ENCODE measurements around the gene EXD2. TPM values are rescaled to one million over a fixed set of nuclear protein-coding genes. Genes with fewer than 3 reads are reported as not detected.

EXD2 gene
- total RNA-seq, 6 experiments from 2014 or later = 13.8 to 19.2 (median 15.2) TPM

- no peak for DNase-seq
- TF ChIP-seq, protein P1, sequence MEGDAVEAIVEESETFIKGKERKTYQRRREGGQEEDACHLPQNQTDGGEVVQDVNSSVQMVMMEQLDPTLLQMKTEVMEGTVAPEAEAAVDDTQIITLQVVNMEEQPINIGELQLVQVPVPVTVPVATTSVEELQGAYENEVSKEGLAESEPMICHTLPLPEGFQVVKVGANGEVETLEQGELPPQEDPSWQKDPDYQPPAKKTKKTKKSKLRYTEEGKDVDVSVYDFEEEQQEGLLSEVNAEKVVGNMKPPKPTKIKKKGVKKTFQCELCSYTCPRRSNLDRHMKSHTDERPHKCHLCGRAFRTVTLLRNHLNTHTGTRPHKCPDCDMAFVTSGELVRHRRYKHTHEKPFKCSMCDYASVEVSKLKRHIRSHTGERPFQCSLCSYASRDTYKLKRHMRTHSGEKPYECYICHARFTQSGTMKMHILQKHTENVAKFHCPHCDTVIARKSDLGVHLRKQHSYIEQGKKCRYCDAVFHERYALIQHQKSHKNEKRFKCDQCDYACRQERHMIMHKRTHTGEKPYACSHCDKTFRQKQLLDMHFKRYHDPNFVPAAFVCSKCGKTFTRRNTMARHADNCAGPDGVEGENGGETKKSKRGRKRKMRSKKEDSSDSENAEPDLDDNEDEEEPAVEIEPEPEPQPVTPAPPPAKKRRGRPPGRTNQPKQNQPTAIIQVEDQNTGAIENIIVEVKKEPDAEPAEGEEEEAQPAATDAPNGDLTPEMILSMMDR (IDR thresholded peaks at IDR 0.05) = no peak
- H3K27me3 Mint-ChIP-seq (ENCODE audit: insufficient read depth) = peaks cover 17% of the 10 kb centered on the region
- H3K4me1 Mint-ChIP-seq (ENCODE audit: low read depth) = peaks cover 8% of the 10 kb centered on the region
- no peak overlapping the region for H3K4me3 Mint-ChIP-seq
- no peaks in the 10 kb centered on the region for H3K9me3 Mint-ChIP-seq
- no peaks in the 10 kb centered on the region for H3K36me3 Mint-ChIP-seq (ENCODE audit: low read depth)
- no peak overlapping the region for H3K27ac Mint-ChIP-seq
Measured at GRCh38 chr14:69291396-69291795, 100.1 kb downstream of the EXD2 start.

GRCh38 chr14:69291891-69292561 lies 100.7 kb downstream of the EXD2 start:
- H3K27me3 Mint-ChIP-seq (ENCODE audit: insufficient read depth) = peaks cover 19% of the 10 kb centered on the region
- DNase-seq = no peak
- no peaks in the 10 kb centered on the region for H3K36me3 Mint-ChIP-seq (ENCODE audit: low read depth)
- no peak overlapping the region for H3K27ac Mint-ChIP-seq
- no peak overlapping the region for H3K4me3 Mint-ChIP-seq
- H3K4me1 Mint-ChIP-seq (ENCODE audit: low read depth) = peaks cover 10% of the 10 kb centered on the region
- H3K9me3 Mint-ChIP-seq = no peaks in the 10 kb centered on the region
- TF ChIP-seq, protein P1 (IDR thresholded peaks at IDR 0.05) = no peak

Other genes starting within 250 kb of the EXD2 start
- 100 to 1,000 TPM; 749 to 847 (median 825) TPM for gene ACTN1, start 212.2 kb upstream of the EXD2 start, total RNA-seq (2021; fragmentation: NEBNext Ultra II Directional; extraction: Animal tissue kit (Norgen Biotek cat#: 25700))
- gene DCAF5, start 38.4 kb upstream of the EXD2 start, total RNA-seq (2021; fragmentation: NEBNext Ultra II Directional; extraction: Animal tissue kit (Norgen Biotek cat#: 25700)) = 10 to 100 TPM; 23.4 to 34.7 (median 27.0) TPM
- gene GALNT16, start 68.7 kb downstream of the EXD2 start, total RNA-seq (2021; fragmentation: NEBNext Ultra II Directional; extraction: Animal tissue kit (Norgen Biotek cat#: 25700)) = under 1 TPM; 0.11 to 0.38 (median 0.24) TPM
- 100 to 1,000 TPM; 221 to 287 (median 268) TPM for gene ERH, start 206.8 kb downstream of the EXD2 start, total RNA-seq (2021; fragmentation: NEBNext Ultra II Directional; extraction: Animal tissue kit (Norgen Biotek cat#: 25700))
- gene SLC39A9, start 207.2 kb downstream of the EXD2 start, total RNA-seq (2021; fragmentation: NEBNext Ultra II Directional; extraction: Animal tissue kit (Norgen Biotek cat#: 25700)) = 10 to 100 TPM; 58.8 to 88.5 (median 73.3) TPM

Data from HFFc6 (cell line).